K562 (cell line): ENCODE data around the gene ABCD4. TPM values are rescaled to one million over a fixed set of nuclear protein-coding genes. Genes with fewer than 3 reads are reported as not detected.

ENCODE experiments used
- FOS ChIP-seq: IDR thresholded peaks from 3 replicates; pipeline ENCODE4 v1.6.1; 2011; ENCODE audit not compliant: insufficient read length; ENCODE audit errors: extremely low read depth
- GTF2A2 ChIP-seq: IDR thresholded peaks from 2 replicates; pipeline ENCODE4 v1.6.1; 2016; ENCODE audit warnings: mild to moderate bottlenecking, missing genetic modification characterization, missing compliant biosample characterization
- MEF2A ChIP-seq: IDR thresholded peaks from 2 replicates; pipeline ENCODE4 v1.6.1; 2011; ENCODE audit warnings: low read depth, mild to moderate bottlenecking, low read length, moderate library complexity; ENCODE audit not compliant: control insufficient read depth
- MEIS2 ChIP-seq: fragments of 450-650 bp; IDR thresholded peaks from 2 replicates; pipeline ENCODE4 v1.6.1; 2014; ENCODE audit warnings: mild to moderate bottlenecking; ENCODE audit not compliant: partially characterized antibody
- PHF20 ChIP-seq: fragments of 450-650 bp; IDR thresholded peaks from 2 replicates; pipeline ENCODE4 v1.6.1; 2018; ENCODE audit not compliant: partially characterized antibody
- PURB ChIP-seq: sonication (generic); formaldehyde crosslinking; IDR thresholded peaks from 2 replicates; pipeline ENCODE4 v1.9.0; 2021; ENCODE audit warnings: low read depth, mild to moderate bottlenecking, missing genetic modification reagents
- SIN3A ChIP-seq, 2 experiments: fragments of 150-350 bp in 1 of 2; IDR thresholded peaks; 2 replicates each; pipeline ENCODE4 v1.6.1; 2011 to 2016; ENCODE audit warnings: borderline replicate concordance in 2 of 2, low read depth in 2 of 2, low read length in 2 of 2, mild to moderate bottlenecking in 2 of 2, moderate library complexity in 2 of 2; ENCODE audit not compliant: control insufficient read depth in 1 of 2
- SNIP1 ChIP-seq: fragments of 450-650 bp; IDR thresholded peaks from 2 replicates; pipeline ENCODE4 v1.7.1; 2017; ENCODE audit warnings: low read depth, mild to moderate bottlenecking
- ZBTB11 ChIP-seq, 3 experiments: fragments of 200-800 bp in 1 of 3; fragments of 250-450 bp in 1 of 3; fragments of 450-650 bp in 1 of 3; sonication (Bioruptor Pico) in 1 of 3; sonication (Bioruptor generic) in 1 of 3; formaldehyde crosslinking in 1 of 3; IDR thresholded peaks; 2 replicates each; pipeline versions ENCODE4 v1.6.1 to v1.8.0; 2016 to 2022; ENCODE audit warnings: mild to moderate bottlenecking in 2 of 3, missing genetic modification characterization in 2 of 3, missing compliant biosample characterization in 1 of 3, moderate library complexity in 1 of 3
- ZNF140 ChIP-seq: fragments of 250-450 bp; sonication (Bioruptor Pico); IDR thresholded peaks from 2 replicates; pipeline ENCODE4 v1.8.0; 2021; ENCODE audit warnings: moderate library complexity, mild to moderate bottlenecking, inconsistent platforms
- ZNF436 ChIP-seq: fragments of 250-450, 450-650 bp; sonication (Bioruptor Pico); formaldehyde crosslinking; IDR thresholded peaks from 2 replicates; pipeline ENCODE4 v1.7.0; 2020; ENCODE audit warnings: mild to moderate bottlenecking
- ZNF561 ChIP-seq: fragments of 450-650 bp; formaldehyde crosslinking; conservative IDR thresholded peaks from 2 replicates; pipeline ENCODE4 v1.4.0; 2020; ENCODE audit warnings: mild to moderate bottlenecking, moderate library complexity
- ZNF77 ChIP-seq: fragments of 250-450 bp; sonication (Bioruptor Pico); IDR thresholded peaks from 2 replicates; pipeline ENCODE4 v1.5.0; 2020
- polyA plus RNA-seq, 8 experiments: library from polyadenylated mRNA; depleted of rRNA in 4 of 8; stranded (reverse) in 5 of 8; unstranded in 3 of 8; fragments of >200 nt; fragmentation: Nextera tagmentation in 2 of 8; fragmentation: Illumina TruSeq in 1 of 8; extraction: Ambion mirVana in 2 of 8; extraction: Trizol in 1 of 8; gene quantifications; 2 replicates each; pipeline versions ENCODE4 v1.2.1 to v1.2.3, GENCODE V29; 2011 to 2014; ENCODE audit warnings: inconsistent platforms in 1 of 8, missing spikeins in 1 of 8
- total RNA-seq, 7 experiments: library from RNA; depleted of rRNA in 6 of 7; stranded (reverse); fragments of >200 nt in 6 of 7; fragmentation: Illumina TruSeq in 2 of 7; extraction: Trizol in 2 of 7; gene quantifications; 2 replicates each; pipeline versions ENCODE4 v1.2.1 to v1.2.3, GENCODE V29; 2011 to 2021; ENCODE audit warnings: low replicate concordance in 1 of 7
- TF ChIP-seq, protein P1 (sequence below): sonication (generic); formaldehyde crosslinking; IDR thresholded peaks from 2 replicates; pipeline ENCODE4 v1.8.1; 2023; ENCODE audit warnings: mild to moderate bottlenecking, missing genetic modification reagents
- TF ChIP-seq, protein P2 (sequence below): fragments of 250-450 bp; sonication (Bioruptor Pico); IDR thresholded peaks from 2 replicates; pipeline ENCODE4 v1.4.0; 2020; ENCODE audit warnings: mild to moderate bottlenecking, moderate library complexity
- TF ChIP-seq, protein P3 (sequence below): IDR thresholded peaks from 3 replicates; pipeline ENCODE4 v1.6.1; 2011; ENCODE audit warnings: borderline replicate concordance, mild to moderate bottlenecking; ENCODE audit not compliant: insufficient read length, insufficient read depth

ABCD4 gene
- total and polyA plus RNA-seq, 9 of the 15 experiments (the other 6 are each of a cell fraction or from before 2014, with no cell fraction given), result 3.5 to 17.2 (median 12.4) TPM

DNA sequence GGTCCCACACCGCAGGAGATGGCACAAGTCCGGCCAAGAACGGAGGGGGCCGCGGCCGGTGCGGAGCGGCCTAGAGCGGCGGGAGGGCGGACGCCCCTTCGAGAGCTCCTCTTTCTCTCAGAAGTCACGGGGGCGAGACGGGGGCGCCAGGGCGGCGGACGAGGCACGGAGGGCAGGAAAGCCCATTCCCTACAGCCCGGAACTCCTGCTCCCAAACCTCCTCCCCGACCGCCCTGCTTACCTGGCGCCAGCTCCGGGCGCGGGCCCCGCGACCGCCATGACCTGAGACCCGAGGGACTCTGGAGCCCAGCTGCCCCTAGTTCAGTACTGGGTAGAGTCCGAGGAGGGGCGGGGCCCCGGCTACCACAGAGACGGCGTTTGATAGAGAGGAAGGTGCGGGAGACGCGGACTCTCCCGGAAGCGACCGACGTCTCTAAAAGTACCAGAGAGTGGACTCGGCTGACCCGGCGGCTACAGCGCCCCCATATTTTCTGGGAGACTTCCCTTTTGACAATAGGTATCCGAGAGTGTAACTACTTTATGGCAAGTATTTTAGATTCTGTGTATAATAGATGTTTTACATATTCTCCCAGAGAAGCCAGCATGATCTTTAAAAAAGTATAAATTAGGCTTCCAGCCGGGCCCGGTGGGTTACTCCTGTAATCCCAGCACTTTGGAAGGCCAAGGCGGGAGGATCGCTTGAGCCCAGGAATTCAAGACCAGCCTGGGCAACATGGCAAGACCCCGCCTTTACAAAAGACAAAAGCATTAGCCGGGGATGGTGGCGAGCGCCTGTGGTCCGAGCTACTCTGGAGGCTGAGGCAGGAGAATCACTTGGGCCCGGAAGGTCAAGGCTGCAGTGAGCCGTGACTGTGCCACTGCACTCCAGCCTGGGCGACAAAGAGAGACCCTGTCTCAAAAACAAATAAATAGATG, at the start of gene ABCD4 (continued):
- 0 out of 6 replicates have a peak, but pooled peaks of 1 of the 3 experiments have one; percentile 42 for TF ChIP-seq ZBTB11 (CRISPR knock-in tag; IDR thresholded peaks at IDR 0.05)
- peak in 1 of 2 experiments; percentile 58; a peak in 1 of 4 replicates for TF ChIP-seq SIN3A (IDR thresholded peaks at IDR 0.05; ENCODE audit: borderline replicate concordance in 2 of 2, control insufficient read depth in 1 of 2, low read depth in 2 of 2, low read length in 2 of 2)
- no peak for TF ChIP-seq ZNF561 (CRISPR knock-in tag)
- TF ChIP-seq ZNF436 (CRISPR knock-in tag), result no peak
- TF ChIP-seq, protein P1, sequence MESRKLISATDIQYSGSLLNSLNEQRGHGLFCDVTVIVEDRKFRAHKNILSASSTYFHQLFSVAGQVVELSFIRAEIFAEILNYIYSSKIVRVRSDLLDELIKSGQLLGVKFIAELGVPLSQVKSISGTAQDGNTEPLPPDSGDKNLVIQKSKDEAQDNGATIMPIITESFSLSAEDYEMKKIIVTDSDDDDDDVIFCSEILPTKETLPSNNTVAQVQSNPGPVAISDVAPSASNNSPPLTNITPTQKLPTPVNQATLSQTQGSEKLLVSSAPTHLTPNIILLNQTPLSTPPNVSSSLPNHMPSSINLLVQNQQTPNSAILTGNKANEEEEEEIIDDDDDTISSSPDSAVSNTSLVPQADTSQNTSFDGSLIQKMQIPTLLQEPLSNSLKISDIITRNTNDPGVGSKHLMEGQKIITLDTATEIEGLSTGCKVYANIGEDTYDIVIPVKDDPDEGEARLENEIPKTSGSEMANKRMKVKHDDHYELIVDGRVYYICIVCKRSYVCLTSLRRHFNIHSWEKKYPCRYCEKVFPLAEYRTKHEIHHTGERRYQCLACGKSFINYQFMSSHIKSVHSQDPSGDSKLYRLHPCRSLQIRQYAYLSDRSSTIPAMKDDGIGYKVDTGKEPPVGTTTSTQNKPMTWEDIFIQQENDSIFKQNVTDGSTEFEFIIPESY, result no peak
- TF ChIP-seq ZNF140 (CRISPR knock-in tag), result no peak
- TF ChIP-seq ZNF77 (CRISPR knock-in tag), result no peak
- no peak for TF ChIP-seq GTF2A2 (tag)
- no peak for TF ChIP-seq MEIS2
- TF ChIP-seq SNIP1, result peak; percentile 95
- no peak for TF ChIP-seq MEF2A
- TF ChIP-seq, protein P2, sequence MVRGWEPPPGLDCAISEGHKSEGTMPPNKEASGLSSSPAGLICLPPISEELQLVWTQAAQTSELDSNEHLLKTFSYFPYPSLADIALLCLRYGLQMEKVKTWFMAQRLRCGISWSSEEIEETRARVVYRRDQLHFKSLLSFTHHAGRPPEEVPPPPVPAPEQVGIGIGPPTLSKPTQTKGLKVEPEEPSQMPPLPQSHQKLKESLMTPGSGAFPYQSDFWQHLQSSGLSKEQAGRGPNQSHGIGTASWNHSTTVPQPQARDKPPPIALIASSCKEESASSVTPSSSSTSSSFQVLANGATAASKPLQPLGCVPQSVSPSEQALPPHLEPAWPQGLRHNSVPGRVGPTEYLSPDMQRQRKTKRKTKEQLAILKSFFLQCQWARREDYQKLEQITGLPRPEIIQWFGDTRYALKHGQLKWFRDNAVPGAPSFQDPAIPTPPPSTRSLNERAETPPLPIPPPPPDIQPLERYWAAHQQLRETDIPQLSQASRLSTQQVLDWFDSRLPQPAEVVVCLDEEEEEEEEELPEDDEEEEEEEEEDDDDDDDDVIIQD (CRISPR knock-in tag), result no peak
- peak; percentile 43 for TF ChIP-seq PHF20
- TF ChIP-seq, protein P3, sequence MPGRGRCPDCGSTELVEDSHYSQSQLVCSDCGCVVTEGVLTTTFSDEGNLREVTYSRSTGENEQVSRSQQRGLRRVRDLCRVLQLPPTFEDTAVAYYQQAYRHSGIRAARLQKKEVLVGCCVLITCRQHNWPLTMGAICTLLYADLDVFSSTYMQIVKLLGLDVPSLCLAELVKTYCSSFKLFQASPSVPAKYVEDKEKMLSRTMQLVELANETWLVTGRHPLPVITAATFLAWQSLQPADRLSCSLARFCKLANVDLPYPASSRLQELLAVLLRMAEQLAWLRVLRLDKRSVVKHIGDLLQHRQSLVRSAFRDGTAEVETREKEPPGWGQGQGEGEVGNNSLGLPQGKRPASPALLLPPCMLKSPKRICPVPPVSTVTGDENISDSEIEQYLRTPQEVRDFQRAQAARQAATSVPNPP, result no peak
- TF ChIP-seq FOS, result no peak
- no peak for TF ChIP-seq PURB
